Kidney tubule cell (primary cell): ENCODE results near the gene DERL3.

Source experiments
- DNase-seq: peaks from one replicate; pipeline ENCODE4 v3.0.0-alpha.2; 2018; ENCODE audit warnings: low spot score

DERL3 gene

DNA sequence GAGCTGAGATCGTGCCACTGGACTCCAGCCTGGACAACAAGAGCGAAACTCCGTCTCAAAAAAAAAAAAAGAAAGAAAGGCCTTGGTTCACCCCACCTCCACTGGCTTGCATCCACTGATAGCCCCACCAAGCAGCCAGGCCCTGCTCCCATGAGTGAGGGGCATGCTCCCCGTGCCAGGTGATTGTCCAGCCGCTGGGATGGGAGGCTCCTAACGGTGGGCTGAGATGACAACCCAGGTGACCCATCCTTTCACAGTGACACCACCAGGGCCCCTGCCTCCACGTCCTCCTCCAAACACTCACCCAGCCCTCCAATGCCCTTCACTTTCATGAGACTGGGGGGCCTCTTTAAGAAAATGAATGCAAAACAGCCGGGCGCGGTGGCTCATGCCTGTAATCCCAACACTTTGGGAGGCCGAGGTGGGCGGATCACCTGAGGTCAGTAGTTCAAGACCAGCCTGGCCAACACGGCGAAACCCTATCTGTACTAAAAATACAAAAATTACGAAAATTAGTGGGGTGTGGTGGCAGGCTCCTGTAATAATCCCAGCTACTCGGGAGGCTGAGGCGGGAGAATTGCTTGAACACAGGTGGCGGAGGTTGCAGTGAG, 8.6 kb upstream of the DERL3 start:
- no peak for DNase-seq

DNA sequence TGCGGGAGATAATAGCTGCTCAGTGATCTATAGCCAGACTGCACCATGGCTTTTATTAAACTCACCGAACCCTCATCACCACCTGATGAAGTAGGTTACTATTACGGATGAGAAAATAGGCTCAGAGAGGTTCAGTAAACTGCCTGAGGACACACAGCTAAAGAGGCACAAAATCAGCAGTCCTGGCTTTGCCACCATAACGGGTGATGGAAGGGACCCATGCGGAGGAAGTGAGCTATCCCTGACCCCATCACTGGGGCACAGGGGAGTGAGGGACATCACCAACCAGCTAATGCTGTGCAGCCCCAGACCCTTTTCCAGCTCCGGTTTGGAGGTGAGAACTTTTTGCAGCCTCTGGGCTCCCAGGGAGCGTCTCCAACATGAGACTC, 7.3 kb upstream of the DERL3 start:
- DNase-seq: no peak

DNA sequence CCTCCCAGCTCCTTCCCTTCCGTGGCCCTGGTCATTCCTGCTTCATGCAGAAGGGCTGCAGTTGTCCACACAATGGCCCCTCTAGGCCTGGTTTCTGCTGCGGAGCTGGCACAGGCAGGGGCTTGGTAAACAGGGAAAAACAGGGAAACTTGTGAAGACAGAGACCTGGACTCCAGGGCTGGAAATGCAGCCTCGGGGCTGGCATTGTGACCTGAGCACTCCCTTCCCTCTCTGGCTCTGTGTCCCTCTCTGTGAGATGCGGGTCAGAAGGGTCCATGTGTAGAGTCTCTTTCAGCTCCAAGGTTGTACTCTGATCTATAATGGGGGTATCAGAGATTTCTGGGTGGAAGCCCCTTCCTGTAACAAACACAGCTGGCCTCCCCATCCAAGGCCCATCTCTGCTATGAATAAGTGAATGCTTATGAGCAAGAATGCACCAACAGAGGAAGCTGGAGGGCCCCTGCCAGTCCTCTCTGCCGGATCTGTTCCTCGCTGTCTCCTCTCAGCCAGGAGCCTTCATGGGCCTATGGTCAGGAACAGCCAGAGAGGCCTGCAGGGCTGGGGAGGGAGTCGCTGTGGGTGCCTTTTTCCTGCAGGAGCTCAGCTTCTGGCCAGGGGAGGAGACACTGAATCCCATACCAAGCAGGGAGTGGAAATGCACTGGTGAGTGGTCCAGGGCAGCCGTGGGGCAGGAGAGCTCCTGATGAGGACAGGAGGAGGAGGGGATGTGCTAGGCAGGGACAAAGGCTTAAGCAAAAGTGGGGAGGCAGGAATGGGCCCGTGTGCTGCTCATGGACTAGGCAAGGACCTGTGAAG, 6.7 kb upstream of the DERL3 start:
- no peak for DNase-seq

DNA sequence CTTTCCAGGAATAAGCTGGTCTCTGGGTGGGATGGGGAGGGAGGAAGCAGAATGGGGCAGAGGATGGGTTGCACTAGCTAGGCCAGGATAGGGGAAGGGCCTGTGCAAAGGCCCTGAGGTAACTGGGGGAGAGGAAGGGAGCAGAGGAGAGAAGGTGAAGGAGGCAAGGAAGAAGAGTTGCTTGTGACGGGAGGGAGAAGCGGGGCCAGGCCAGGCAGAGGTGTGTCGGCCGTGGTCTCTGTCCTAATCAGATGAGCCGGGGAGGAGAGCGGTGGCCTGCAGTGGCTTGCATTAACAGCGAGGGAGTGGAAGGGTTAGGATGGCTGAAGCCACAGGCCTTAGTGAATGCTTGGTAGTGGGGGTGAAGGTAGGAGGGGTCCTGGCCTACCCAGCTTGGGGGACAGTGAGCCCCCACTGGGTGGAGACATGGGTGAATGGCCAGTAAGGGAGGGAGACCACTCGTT, 6.0 kb upstream of the DERL3 start:
- no peak for DNase-seq

- DNase-seq: no peak
Observed at GRCh38 chr22:23842599-23842998, 3.8 kb upstream of the DERL3 start.

DNA sequence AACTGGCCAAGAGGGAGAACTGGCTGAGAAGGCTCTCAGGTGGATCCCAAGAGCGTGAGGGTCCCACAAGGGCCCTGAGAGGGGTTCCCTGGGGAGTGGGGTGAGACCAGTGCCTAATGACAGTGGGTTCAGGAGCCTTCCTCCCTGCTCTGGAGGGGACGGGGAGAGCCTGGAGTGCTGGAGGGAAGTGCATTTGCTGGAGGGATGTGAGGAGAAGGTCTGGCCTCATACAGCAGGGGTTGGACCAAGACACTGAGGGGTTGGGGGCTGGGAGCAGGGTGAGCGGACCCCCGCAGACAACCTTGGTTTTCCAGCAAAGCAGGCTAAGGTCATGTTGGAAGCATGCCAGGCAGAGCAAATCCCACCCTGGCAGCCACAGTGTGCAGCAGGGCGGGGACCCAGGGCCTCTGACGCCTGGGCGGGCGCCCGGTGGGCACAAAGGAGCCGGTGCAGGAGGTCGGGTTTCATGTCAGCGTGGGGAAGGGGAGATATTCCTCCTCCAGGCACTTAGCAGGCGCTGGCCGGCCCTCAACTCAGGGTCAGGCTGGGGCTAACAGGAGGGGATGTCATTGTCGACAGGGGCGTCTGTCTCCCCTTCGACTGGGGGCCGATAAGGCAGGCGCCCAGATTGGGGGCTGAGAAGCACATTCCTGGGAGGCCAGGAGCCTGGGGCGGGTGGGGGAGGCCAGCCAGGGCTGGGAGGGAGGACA, 3.1 kb upstream of the DERL3 start:
- no peak for DNase-seq

GRCh38 chr22:23841292-23841691, 2.5 kb upstream of the DERL3 start:
- no peak for DNase-seq

- DNase-seq: no peak
Observed at GRCh38 chr22:23840026-23840425, 1.2 kb upstream of the DERL3 start.

- no peak for DNase-seq
Observed at GRCh38 chr22:23837911-23838680, 710 bp downstream of the DERL3 start.

DNA sequence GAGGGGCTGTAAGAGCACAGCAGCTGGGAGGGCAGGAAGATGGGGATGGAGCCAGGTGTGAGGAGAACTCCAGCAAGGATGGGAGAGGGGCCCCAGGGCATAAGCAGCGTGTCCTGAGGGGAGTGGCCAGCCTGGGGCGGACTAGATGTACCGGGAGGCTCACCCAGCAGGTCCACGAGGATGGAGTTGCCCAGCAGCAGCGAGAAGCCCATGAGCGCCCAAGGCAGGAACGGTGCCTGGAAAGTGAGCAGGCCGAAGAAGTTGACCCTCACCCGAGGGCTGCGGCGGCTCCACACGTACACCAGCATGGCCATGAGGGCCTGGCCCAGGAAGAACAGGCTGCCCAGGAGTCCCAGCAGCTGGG, 1.3 kb downstream of the DERL3 start:
- no peak for DNase-seq

- no peak for DNase-seq
Observed at GRCh38 chr22:23836692-23837495, 1.9 kb downstream of the DERL3 start.

GRCh38 chr22:23836281-23836680, 2.5 kb downstream of the DERL3 start:
- DNase-seq: no peak

- no peak for DNase-seq
Observed at GRCh38 chr22:23835484-23836144, 3.2 kb downstream of the DERL3 start.

- no peak for DNase-seq
Observed at GRCh38 chr22:23834793-23835483, 3.9 kb downstream of the DERL3 start.

DNA sequence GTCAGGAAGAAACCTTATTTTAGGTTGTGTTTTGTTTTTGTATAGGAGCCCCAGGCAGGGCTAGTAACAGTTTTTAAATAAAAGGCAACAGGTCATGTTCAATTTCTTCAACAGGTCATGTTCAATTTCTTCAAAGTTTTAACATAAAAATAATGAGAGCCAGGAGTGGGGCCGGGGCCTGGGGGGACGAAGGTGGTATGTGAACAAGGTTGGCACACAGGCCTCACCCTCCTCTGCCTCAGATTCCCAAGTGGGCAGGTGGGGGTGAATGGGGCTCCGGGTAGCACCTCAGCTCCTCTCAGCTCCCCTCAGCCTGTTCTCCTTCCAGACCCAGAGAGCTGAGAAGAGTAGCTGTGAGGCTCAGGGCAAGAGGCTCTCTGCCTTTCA, 4.4 kb downstream of the DERL3 start:
- no peak for DNase-seq

GRCh38 chr22:23833911-23834317, 4.9 kb downstream of the DERL3 start:
- no peak for DNase-seq

GRCh38 chr22:23833017-23833751, 5.6 kb downstream of the DERL3 start:
- no peak for DNase-seq

DNA sequence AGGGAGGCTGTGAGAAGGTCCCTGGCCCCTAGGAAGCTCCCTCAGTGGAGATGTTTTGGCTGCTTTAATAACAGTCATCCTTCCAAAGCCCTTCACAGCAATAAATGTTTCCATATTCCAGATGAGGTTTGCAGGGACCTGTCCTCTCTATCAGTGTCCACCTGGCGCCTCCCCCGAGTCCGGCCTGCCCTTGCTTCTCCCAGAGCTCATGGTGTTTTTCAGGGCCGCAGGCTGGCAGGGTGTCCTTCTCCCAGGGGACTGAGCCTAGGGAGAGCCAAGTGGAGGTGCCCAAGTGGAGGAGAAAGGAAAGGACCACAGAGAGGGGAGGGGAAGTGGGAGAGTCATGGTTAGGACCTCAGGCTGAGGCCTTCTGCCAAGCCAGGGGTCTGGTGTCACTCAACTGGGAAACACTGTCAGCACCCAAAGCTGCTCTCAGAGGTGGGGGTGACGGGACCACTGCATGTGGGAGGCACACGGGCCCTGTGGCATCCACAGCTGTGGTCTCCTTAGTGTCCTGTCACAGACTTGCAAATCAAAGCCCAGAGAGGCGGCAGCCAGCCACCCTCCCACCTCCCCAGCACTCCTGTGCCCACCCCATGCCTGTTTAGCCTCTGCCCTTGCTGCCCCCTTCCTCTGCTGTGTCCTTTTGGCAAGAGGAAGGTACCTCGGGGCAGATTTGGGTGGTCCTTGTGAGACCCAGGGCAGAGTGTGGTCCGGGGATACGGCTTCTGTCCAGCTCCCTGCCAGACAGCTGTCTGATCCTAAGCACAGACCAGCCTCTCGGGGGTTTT, 6.4 kb downstream of the DERL3 start:
- DNase-seq: no peak

- DNase-seq: no peak
Observed at GRCh38 chr22:23831781-23832180, 7.0 kb downstream of the DERL3 start.
